Fibroblast of lung (primary cell): Measurements from ENCODE around the gene SCGB3A1.

Source experiments
- EZH2 ChIP-seq: IDR thresholded peaks from 2 replicates; pipeline ENCODE4 v1.5.1; 2012; ENCODE audit warnings: low read length, control low read depth, mild to moderate bottlenecking; ENCODE audit errors: missing control alignments
- TF ChIP-seq, protein P1 (sequence below), 2 donors: IDR thresholded peaks in 1 of 2; conservative IDR thresholded peaks in 1 of 2; 1 replicate in 1 of 2; 2 replicates in 1 of 2; pipeline ENCODE4 v1.5.1; 2011 to 2012; ENCODE audit warnings: low read length in 2 of 2, control low read depth in 1 of 2, inconsistent platforms in 1 of 2, low read depth in 1 of 2, mild to moderate bottlenecking in 1 of 2

GRCh38 chr5:180623411-180623834, 32.1 kb upstream of the SCGB3A1 start:
- TF ChIP-seq, protein P1, sequence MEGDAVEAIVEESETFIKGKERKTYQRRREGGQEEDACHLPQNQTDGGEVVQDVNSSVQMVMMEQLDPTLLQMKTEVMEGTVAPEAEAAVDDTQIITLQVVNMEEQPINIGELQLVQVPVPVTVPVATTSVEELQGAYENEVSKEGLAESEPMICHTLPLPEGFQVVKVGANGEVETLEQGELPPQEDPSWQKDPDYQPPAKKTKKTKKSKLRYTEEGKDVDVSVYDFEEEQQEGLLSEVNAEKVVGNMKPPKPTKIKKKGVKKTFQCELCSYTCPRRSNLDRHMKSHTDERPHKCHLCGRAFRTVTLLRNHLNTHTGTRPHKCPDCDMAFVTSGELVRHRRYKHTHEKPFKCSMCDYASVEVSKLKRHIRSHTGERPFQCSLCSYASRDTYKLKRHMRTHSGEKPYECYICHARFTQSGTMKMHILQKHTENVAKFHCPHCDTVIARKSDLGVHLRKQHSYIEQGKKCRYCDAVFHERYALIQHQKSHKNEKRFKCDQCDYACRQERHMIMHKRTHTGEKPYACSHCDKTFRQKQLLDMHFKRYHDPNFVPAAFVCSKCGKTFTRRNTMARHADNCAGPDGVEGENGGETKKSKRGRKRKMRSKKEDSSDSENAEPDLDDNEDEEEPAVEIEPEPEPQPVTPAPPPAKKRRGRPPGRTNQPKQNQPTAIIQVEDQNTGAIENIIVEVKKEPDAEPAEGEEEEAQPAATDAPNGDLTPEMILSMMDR (conservative IDR thresholded peaks at IDR 0.05 in 1 of 2, IDR thresholded peaks at IDR 0.05 in 1 of 2; ENCODE audit: low read depth in 1 of 2, low read length in 2 of 2) = no peak
- no peak for TF ChIP-seq EZH2
